HEK293T (cell line): Measurements from ENCODE around the gene NSDHL.

ENCODE experiments used
- ARNT ChIP-seq: fragments of 450-650 bp; IDR thresholded peaks from 2 replicates; pipeline ENCODE4 v1.6.1; 2017; ENCODE audit warnings: mild to moderate bottlenecking
- BHLHE40 ChIP-seq: fragments of 450-650 bp; IDR thresholded peaks from 2 replicates; pipeline ENCODE4 v1.6.1; 2016; ENCODE audit warnings: mild to moderate bottlenecking, moderate library complexity, borderline replicate concordance
- FOXA1 ChIP-seq: fragments of 450-650 bp; IDR thresholded peaks from 2 replicates; pipeline ENCODE4 v1.6.1; 2016; ENCODE audit warnings: mild to moderate bottlenecking
- FOXK2 ChIP-seq: fragments of 450-650 bp; IDR thresholded peaks from 2 replicates; pipeline ENCODE4 v1.6.1; 2016; ENCODE audit warnings: mild to moderate bottlenecking
- FOXM1 ChIP-seq: fragments of 450-650 bp; IDR thresholded peaks from 2 replicates; pipeline ENCODE4 v1.6.1; 2017; ENCODE audit warnings: mild to moderate bottlenecking, borderline replicate concordance
- SP1 ChIP-seq: fragments of 450-650 bp; IDR thresholded peaks from 2 replicates; pipeline ENCODE4 v1.6.1; 2017
- SUZ12 ChIP-seq: fragments of 450-650 bp; IDR thresholded peaks from 2 replicates; pipeline ENCODE4 v1.6.1; 2016; ENCODE audit warnings: mild to moderate bottlenecking

DNA sequence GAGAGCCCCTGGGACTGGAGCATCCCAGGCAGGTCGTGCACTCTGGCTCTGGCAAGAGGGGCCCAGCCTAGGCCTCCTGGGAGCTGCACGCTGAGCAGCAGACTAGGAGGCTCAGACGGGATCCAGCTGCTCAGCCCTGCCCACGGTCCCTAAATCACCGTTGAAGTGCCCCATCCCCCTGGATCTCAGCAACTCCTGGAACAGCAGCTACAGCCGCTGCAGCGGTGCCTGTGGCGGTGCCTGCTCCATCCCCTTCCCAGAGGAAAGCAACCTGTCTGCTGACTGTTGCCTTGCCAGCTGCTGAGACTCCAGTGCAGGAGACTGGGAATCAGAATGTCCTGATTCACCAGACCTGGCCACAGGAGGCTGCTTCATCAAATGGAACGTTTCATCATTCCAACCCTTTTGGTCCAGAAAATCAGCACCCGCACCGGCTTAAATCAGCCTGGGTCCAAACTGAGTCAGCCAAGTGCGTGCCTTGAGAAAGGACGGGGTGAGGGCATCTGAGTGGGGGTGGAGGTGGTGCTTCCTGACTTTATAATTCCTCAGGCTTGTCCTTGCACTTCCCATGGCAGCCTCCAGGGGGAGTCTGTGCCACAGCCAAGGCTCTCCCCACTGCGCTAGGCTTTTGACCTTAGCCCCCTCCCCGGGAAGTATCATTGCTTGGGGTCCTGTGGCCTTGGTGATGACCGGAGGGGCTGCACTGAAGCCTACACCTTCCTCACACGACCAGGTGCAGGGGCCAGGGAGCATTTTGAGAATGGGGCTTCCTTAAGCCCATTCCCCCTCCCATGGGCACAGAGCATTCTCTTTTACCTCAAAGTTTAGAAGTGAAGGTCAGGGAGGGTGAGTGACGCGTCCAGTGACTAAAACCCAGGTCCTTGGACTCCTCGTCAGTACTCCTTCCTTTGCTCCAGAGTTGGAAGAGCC, 73.6 kb downstream of the NSDHL start:
- no peak for TF ChIP-seq SP1
- TF ChIP-seq BHLHE40 = no peak
- TF ChIP-seq FOXA1 = no peak
- no peak for TF ChIP-seq ARNT
- no peak for TF ChIP-seq FOXM1
- TF ChIP-seq SUZ12 = no peak
- TF ChIP-seq FOXK2 = no peak
